Fibroblast of the aortic adventitia (primary cell): Measurements from ENCODE around the gene COL17A1. TPM values are rescaled to one million over a fixed set of nuclear protein-coding genes. Genes with fewer than 3 reads are reported as not detected.

Source experiments
- DNase-seq: peaks from one replicate; pipeline ENCODE4 v3.0.0-alpha.2; 2010; ENCODE audit warnings: low read depth
- H3K4me3 ChIP-seq: 2 replicates; pipeline ENCODE4 v1.5.1; 2011; ENCODE audit warnings: low read depth, mild to moderate bottlenecking, control low read depth, low read length, moderate library complexity
- CTCF ChIP-seq: IDR thresholded peaks from 2 replicates; pipeline ENCODE4 v1.5.1; 2011; ENCODE audit warnings: mild to moderate bottlenecking, low read length, control low read depth, inconsistent platforms; ENCODE audit not compliant: insufficient read depth
- total RNA-seq: library from RNA; depleted of rRNA; stranded (reverse); fragments of >200 nt; gene quantifications from 2 replicates; pipeline ENCODE4 v1.2.3, GENCODE V29; 2012; ENCODE audit warnings: low replicate concordance

Gene COL17A1
- total RNA-seq, 1 donor: 2.0 TPM

GRCh38 chr10:104121485-104122224 is 36.0 kb upstream of the COL17A1 start, which contains the start of gene SFR1:
SFR1 (plus strand) TSS chr10:104122171; CDS start chr10:104122184, 13 bp downstream.
- peak; percentile 97 for DNase-seq
- H3K4me3 ChIP-seq: peak within 1 kb of the TSS; percentile 90
- TF ChIP-seq CTCF: peak; percentile 51

- TF ChIP-seq CTCF: no peak
- peak; percentile 98 for DNase-seq
- peak overlapping the region; percentile 76 for H3K4me3 ChIP-seq
Measured at GRCh38 chr10:104120903-104121484, 35.3 kb upstream of the COL17A1 start.

GRCh38 chr10:104120512-104120902 is 34.8 kb upstream of the COL17A1 start:
- H3K4me3 ChIP-seq: peak overlapping the region; percentile 31
- no peak for TF ChIP-seq CTCF
- DNase-seq: no peak

GRCh38 chr10:104119996-104120395 is 34.3 kb upstream of the COL17A1 start:
- H3K4me3 ChIP-seq: no peak overlapping the region
- DNase-seq: peak; percentile 30
- TF ChIP-seq CTCF: no peak

GRCh38 chr10:104117839-104118323 is 32.2 kb upstream of the COL17A1 start:
- peak; percentile 61 for DNase-seq
- no peak overlapping the region for H3K4me3 ChIP-seq
- TF ChIP-seq CTCF: no peak

GRCh38 chr10:104113376-104113956 is 27.8 kb upstream of the COL17A1 start:
- DNase-seq: no peak
- TF ChIP-seq CTCF: no peak
- no peak overlapping the region for H3K4me3 ChIP-seq
